HFFc6 (cell line): ENCODE measurements around the gene SH2B3. TPM values are rescaled to one million over a fixed set of nuclear protein-coding genes. Genes with fewer than 3 reads are reported as not detected.

Experiments
- DNase-seq: peaks from one replicate; pipeline ENCODE4 v3.0.0-alpha.2; 2018
- H3K27ac Mint-ChIP-seq: 2 replicates; pipeline ENCODE4 v1.8.0; 2020; ENCODE audit warnings: mild to moderate bottlenecking, mixed read lengths
- H3K27me3 Mint-ChIP-seq: 2 replicates; pipeline ENCODE4 v1.8.0; 2021; ENCODE audit warnings: mild to moderate bottlenecking, moderate library complexity, mixed read lengths; ENCODE audit not compliant: insufficient read depth
- H3K36me3 Mint-ChIP-seq: 2 replicates; pipeline ENCODE4 v1.8.0; 2021; ENCODE audit warnings: low read depth, mixed read lengths
- H3K4me1 Mint-ChIP-seq: 2 replicates; pipeline ENCODE4 v1.8.0; 2020; ENCODE audit warnings: low read depth, mixed read lengths
- H3K4me3 Mint-ChIP-seq: 2 replicates; pipeline ENCODE4 v1.8.0; 2020; ENCODE audit warnings: mild to moderate bottlenecking, moderate library complexity, mixed read lengths
- H3K9me3 Mint-ChIP-seq: 2 replicates; pipeline ENCODE4 v1.8.0; 2020; ENCODE audit warnings: mild to moderate bottlenecking, mixed read lengths
- total RNA-seq, 6 experiments: library from RNA; stranded (reverse); fragmentation: NEBNext Ultra II Directional; extraction: Animal tissue kit (Norgen Biotek cat#: 25700); gene quantifications; 2 replicates in 1 of 6; 3 replicates in 5 of 6; pipeline ENCODE4 v1.2.3, GENCODE V29; 2021
- TF ChIP-seq, protein P1 (sequence below): fragments of 200-600 bp; sonication (generic); IDR thresholded peaks from 2 replicates; pipeline ENCODE4 v1.5.0; 2021; ENCODE audit warnings: antibody characterized with exemption, mild to moderate bottlenecking

SH2B3 gene
- total RNA-seq, 6 experiments from 2014 or later, result 54.0 to 80.3 (median 69.8) TPM

DNA sequence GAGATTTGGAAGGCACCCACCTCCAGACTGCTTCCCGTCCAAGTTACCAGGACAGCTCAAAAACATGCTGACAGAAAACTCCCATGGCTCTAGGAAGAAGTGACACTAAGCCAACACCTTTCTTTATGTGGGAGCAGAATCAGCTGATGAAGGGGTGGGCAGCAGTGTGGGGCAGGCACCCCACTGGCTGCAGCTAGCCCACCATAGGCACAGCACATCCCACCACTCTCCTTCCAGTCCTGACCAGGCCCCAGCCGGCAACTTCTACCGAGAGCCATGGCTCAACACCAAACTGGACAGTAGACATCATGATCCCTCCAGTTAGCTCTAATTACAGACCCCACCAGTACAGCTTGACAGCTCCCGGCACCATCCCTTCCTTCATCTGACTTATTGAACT, 45.0 kb downstream of the SH2B3 start:
- TF ChIP-seq, protein P1, sequence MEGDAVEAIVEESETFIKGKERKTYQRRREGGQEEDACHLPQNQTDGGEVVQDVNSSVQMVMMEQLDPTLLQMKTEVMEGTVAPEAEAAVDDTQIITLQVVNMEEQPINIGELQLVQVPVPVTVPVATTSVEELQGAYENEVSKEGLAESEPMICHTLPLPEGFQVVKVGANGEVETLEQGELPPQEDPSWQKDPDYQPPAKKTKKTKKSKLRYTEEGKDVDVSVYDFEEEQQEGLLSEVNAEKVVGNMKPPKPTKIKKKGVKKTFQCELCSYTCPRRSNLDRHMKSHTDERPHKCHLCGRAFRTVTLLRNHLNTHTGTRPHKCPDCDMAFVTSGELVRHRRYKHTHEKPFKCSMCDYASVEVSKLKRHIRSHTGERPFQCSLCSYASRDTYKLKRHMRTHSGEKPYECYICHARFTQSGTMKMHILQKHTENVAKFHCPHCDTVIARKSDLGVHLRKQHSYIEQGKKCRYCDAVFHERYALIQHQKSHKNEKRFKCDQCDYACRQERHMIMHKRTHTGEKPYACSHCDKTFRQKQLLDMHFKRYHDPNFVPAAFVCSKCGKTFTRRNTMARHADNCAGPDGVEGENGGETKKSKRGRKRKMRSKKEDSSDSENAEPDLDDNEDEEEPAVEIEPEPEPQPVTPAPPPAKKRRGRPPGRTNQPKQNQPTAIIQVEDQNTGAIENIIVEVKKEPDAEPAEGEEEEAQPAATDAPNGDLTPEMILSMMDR, result no peak
- H3K36me3 Mint-ChIP-seq, result peaks cover 60% of the 10 kb centered on the region
- H3K4me3 Mint-ChIP-seq, result peak overlapping the region; percentile 28
- H3K27ac Mint-ChIP-seq, result peak overlapping the region; percentile 58
- H3K4me1 Mint-ChIP-seq, result peaks cover 65% of the 10 kb centered on the region
- no peak for DNase-seq
- H3K9me3 Mint-ChIP-seq, result peaks cover 8% of the 10 kb centered on the region
- peaks cover 55% of the 10 kb centered on the region for H3K27me3 Mint-ChIP-seq

DNA sequence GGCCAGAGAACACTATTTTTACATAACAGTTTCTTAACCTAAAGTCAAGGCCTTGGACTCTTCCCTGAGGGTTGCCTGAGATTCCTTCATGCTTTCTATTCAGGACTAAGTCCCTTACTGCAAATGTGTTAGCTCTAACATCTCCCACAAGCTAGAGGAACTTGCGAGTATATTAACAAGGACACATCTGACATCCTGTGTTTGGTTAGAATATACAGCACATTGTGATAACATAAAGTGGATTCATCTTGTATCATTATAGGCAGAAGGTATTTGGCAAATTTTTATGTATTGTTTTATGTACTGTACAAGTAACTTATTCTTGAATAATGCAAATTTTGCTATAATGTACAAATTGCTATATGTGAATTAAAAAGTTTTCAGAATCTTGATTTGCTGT, 45.5 kb downstream of the SH2B3 start:
- TF ChIP-seq, protein P1, result no peak
- peaks cover 8% of the 10 kb centered on the region for H3K9me3 Mint-ChIP-seq
- no peak for DNase-seq
- peak overlapping the region; percentile 58 for H3K27ac Mint-ChIP-seq
- peaks cover 60% of the 10 kb centered on the region for H3K27me3 Mint-ChIP-seq
- no peak overlapping the region for H3K4me3 Mint-ChIP-seq
- peaks cover 63% of the 10 kb centered on the region for H3K36me3 Mint-ChIP-seq
- peaks cover 65% of the 10 kb centered on the region for H3K4me1 Mint-ChIP-seq

- Mint-ChIP-seq H3K9me3 (peaks cover 8% of the 10 kb centered on the region), H3K36me3 (peaks cover 60% of the 10 kb centered on the region), H3K27me3 (peaks cover 56% of the 10 kb centered on the region), H3K27ac (peak overlapping the region; percentile 58), H3K4me3 (peak overlapping the region; percentile 0; the same call in 1 of the 2 replicates), H3K4me1 (peaks cover 63% of the 10 kb centered on the region)
- TF ChIP-seq, protein P1, result peak; percentile 96
- peak; percentile 58 for DNase-seq
Measured at GRCh38 chr12:111451649-111452129, 46.0 kb downstream of the SH2B3 start.

DNA sequence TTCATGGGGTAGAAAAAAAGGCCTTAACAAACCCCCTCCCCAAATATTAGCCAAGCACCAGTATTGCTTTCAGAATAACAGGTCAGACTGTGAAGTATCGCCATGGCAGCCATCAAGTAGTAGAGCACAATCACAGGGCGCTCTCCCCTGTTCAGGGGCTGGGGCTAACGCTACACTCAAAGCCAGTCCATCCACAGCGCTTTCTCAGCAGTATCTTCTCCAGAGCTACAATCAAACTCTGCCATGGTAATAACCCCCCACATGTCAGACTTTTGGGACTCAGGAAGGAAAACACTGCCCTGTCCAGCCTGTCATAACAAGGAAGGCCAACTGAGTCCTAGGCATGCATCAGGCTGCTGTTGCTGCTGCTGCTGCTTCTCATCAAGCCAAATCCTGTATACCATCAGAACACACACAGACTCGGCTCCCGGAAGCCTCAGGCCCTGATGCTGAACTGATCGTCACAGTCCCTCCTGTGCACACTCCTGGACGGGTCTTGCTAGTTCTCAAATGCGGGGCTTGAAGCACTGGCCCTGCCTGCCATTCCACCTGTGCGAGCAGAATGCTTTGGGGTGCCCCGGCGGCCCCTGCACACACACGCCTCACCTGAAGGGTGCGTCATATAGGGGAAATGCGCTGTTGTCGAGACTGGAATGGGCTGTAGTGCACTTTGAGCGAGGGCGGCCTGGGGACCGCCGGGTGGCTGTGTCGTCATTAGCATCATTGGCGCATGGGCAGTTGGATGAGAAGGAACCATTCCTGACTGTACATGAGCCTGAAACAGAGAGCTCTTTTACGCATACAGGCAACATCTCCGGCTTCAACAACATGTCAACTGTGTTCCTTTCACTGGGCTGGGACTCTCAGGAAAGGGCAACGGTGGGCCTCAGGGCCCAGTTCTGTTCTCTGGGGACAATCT, 47.6 kb downstream of the SH2B3 start:
- TF ChIP-seq, protein P1, result no peak
- DNase-seq, result no peak
- no peak overlapping the region; the same call in 1 of the 2 replicates for H3K4me3 Mint-ChIP-seq
- peaks cover 74% of the 10 kb centered on the region for H3K4me1 Mint-ChIP-seq
- H3K36me3 Mint-ChIP-seq, result peaks cover 53% of the 10 kb centered on the region
- H3K27me3 Mint-ChIP-seq, result peaks cover 42% of the 10 kb centered on the region
- H3K9me3 Mint-ChIP-seq, result peaks cover 3% of the 10 kb centered on the region; the same call in 1 of the 2 replicates
- H3K27ac Mint-ChIP-seq, result peak overlapping the region; percentile 73

DNA sequence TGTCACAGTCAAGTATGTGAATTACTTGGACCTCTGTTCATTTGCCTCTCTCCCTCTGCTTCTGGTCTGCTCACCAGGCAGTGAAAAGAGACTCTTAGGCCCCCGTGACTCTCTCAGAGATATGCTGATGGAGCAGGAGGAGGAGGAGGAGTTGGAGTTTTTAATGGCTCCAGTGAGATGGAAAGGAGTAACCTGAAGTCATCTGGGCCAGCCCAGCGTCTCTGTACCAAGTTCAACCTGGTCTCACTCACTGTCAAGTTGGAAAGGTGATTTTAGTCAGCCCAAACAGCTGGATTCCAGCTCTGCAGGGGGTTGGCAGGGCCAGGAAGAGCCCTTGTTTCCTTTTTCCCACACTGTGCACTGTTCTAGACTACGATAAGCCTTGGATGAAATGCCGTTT, 48.6 kb downstream of the SH2B3 start:
- Mint-ChIP-seq H3K9me3 (no peaks in the 10 kb centered on the region; the same call in 1 of the 2 replicates), H3K27ac (peak overlapping the region; percentile 73)
- TF ChIP-seq, protein P1, result no peak

More for the DNA sequence above, 48.6 kb downstream of the SH2B3 start:
- no peak for DNase-seq
- Mint-ChIP-seq H3K4me1 (peaks cover 70% of the 10 kb centered on the region), H3K36me3 (peaks cover 44% of the 10 kb centered on the region), H3K27me3 (peaks cover 38% of the 10 kb centered on the region), H3K4me3 (no peak overlapping the region)
